Activated effector memory CD4-positive, alpha-beta T cell treated with anti-CD3 and anti-CD28 coated beads, Interleukin-2, amount 50 U/mL, for 16 hours (primary cell): ENCODE results near the gene TGFBR2.
A peak's percentile ranks its signal among the peaks of the same experiment; 100 is the strongest.

ENCODE experiments used
- DNase-seq: peaks from one replicate; pipeline ENCODE4 v3.0.0-alpha.2; 2020

The TGFBR2 gene

DNA sequence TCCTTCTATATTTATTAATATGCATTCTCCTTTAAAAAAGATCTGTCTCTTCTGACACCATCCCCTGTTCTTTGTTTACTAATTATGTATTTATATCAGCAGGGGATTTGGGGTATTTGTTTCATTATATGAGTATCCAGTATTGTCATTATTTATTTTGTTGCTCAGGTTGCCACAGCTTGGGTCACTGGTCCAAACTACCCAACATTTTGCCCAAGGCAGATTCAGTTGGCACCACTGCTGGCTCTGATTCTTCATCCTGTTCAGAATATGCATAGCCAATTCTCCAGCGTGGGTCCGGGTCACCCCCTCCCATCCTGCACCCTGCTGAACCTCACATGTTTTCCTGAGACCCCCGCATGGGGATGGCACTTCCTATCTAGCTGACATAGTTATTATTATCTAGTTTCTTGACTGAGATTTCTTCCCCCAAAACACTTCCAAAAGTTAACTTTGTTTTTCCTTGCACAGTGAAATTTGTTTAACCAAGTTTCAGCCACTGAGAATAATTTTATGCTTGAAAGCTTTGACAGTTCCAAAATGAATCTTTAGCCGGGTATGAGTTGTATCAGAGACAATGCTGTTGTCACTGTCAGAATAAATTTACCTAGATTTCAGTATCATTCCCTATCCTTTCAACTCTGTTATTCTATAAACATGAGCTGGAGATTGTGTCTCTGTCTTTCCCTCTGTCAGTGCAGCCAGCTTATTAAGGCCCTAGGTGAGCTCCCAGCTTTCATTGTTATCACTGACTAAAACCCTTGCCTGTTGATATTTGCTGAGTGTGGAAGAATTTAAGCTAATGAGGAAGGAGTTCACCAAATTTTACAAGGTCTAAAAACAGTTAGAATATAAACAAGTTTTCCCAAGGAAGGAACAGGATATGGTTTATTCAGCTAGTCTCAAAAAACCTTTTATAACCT, 70.3 kb downstream of the TGFBR2 start:
- no peak for DNase-seq

DNA sequence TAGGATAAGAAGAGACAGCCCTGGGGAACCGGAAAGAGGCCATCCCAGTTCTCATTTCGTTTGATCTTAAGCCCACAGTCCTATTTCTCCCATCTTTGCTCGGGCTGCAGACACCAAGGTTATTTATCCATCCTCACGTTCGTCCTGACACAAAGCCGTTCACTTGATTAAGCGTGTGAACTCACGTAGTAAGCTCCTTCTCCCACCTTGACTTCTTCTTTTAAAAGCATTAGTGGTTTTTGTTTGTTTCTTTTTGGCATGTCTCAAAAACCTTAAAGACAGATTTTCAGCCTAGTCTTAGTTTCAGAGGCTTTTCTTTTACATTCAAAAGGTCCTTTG, 70.9 kb downstream of the TGFBR2 start:
- DNase-seq: no peak

GRCh38 chr3:30679045-30679444, 72.6 kb downstream of the TGFBR2 start:
- DNase-seq: no peak

DNA sequence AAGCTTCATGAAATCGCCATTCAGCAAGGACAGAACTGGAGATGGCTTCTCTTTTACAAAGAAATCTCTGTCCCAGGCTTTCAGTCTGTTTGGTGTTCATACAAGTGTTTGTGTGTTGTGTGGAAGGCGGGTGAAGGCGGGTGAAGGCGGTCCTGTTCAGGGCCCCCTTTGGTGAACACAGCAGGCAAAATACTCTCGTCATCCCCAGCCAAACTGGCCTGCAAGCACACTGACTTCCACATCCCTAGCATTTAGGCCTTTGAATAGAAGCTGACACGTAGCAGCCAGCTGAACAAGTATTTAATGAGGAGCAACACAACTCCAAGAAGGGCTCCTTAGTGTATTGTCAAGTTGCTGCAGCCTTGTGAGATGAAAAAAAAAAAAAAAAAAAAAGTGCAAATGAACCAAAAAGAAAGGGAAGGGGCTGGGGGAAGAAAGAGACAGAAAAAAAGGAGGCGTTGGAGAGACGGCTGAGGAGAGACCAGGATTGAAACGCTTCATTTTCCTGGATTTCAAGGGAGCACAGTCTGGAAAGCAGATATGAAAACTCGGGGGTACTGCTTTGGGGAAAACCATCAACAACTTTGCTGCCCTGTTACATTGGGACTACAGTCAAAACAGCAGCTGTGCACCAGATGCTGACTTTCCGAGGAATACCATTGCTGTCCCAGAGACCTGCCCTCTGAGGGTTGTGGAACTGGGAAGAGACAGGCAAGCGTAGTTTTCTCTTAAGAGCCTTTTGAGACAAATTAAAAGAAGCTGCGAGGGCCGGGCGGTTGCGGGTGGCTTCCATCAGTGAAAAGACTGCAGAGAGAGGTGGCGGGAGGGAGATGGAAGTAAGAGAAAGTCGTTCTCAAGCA, 74.6 kb downstream of the TGFBR2 start:
- no peak for DNase-seq

DNA sequence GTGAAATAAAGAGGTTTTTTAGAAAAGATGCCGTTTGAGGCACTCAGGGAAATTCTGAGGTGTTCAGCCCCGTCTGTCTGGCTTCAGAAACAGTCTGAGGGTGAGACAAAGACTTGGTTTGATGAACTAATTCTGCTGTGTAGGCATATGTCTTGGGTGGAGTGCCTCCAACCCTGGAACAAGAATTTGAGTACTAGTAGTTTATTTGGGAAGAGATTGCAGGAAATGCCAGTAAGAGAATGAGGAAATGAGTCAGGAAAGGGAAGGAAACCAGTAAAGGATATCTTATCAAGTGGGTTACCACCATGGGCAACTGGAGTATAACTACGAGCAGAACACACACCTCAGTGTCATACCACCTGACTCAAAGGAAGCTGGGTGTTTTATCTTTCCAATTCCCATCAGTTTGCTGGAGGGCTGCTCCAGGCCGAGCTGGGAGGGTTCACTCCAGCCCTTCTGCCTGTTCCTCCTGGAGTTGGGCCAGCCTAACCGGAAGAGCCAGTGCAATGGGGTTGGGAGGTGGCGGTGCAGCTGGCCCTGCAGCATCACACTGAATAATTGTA, 75.3 kb downstream of the TGFBR2 start:
- DNase-seq: no peak

- no peak for DNase-seq
These were observed 76.2 kb downstream of the TGFBR2 start for GRCh38 chr3:30682434-30683155.

- no peak for DNase-seq
These were observed 77.4 kb downstream of the TGFBR2 start for GRCh38 chr3:30683769-30684168.

GRCh38 chr3:30684356-30684755, 78.0 kb downstream of the TGFBR2 start:
- DNase-seq: no peak

DNA sequence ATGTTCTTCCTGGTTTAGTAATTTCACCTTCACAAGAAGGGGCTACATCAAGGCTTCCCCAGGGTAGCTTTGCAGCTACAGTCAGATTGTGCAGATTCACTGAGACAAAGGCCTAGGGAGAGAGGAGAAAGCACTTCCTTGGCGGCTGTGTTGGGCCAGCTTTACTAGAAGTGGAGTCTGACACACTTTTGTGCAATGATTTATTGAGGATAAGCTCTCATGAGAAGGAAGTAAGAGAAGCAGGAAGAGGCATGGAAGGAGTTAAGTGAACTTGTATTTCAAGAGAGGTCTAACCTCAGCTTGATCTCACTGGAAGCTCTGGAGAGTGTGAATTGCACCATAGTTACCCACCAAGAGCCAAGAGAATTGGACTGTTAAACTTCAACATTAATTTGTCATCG, 78.9 kb downstream of the TGFBR2 start:
- no peak for DNase-seq

- DNase-seq: no peak
These were observed 79.8 kb downstream of the TGFBR2 start for GRCh38 chr3:30686176-30686575.

GRCh38 chr3:30686799-30687198, 80.4 kb downstream of the TGFBR2 start:
- no peak for DNase-seq

GRCh38 chr3:30687930-30688570, 81.6 kb downstream of the TGFBR2 start:
- no peak for DNase-seq

- DNase-seq: no peak
These were observed 82.6 kb downstream of the TGFBR2 start for GRCh38 chr3:30688776-30689641.

- DNase-seq: no peak
These were observed 83.8 kb downstream of the TGFBR2 start for GRCh38 chr3:30690199-30690598.

DNA sequence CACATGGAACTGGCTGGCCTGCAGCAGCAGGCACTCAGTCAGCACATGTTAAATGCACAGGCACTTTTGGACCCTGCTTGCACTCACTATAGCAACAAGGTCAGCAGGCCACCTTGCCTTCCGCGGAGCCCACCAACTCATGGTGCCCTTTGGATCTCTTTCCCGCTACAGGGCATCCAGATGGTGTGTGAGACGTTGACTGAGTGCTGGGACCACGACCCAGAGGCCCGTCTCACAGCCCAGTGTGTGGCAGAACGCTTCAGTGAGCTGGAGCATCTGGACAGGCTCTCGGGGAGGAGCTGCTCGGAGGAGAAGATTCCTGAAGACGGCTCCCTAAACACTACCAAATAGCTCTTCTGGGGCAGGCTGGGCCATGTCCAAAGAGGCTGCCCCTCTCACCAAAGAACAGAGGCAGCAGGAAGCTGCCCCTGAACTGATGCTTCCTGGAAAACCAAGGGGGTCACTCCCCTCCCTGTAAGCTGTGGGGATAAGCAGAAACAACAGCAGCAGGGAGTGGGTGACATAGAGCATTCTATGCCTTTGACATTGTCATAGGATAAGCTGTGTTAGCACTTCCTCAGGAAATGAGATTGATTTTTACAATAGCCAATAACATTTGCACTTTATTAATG, 85.0 kb downstream of the TGFBR2 start:
- DNase-seq: no peak

- DNase-seq: no peak
These were observed 85.5 kb downstream of the TGFBR2 start for GRCh38 chr3:30691944-30692343.

DNA sequence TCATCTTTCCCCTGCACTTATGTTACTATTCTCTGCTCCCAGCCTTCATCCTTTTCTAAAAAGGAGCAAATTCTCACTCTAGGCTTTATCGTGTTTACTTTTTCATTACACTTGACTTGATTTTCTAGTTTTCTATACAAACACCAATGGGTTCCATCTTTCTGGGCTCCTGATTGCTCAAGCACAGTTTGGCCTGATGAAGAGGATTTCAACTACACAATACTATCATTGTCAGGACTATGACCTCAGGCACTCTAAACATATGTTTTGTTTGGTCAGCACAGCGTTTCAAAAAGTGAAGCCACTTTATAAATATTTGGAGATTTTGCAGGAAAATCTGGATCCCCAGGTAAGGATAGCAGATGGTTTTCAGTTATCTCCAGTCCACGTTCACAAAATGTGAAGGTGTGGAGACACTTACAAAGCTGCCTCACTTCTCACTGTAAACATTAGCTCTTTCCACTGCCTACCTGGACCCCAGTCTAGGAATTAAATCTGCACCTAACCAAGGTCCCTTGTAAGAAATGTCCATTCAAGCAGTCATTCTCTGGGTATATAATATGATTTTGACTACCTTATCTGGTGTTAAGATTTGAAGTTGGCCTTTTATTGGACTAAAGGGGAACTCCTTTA, 86.2 kb downstream of the TGFBR2 start:
- no peak for DNase-seq

GRCh38 chr3:30693470-30694120, 87.2 kb downstream of the TGFBR2 start:
- peak; percentile 68 for DNase-seq

- DNase-seq: no peak
These were observed 87.7 kb downstream of the TGFBR2 start for GRCh38 chr3:30694148-30694547.

- no peak for DNase-seq
These were observed 88.3 kb downstream of the TGFBR2 start for GRCh38 chr3:30694668-30695067.
